ENCODE results near the gene UNC13A.
"Not testable (repeated sequence)": the region's sequence is repeated elsewhere in the genome, so short reads cannot be mapped to it uniquely, and the experiment has no call there.

The UNC13A gene

GRCh38 chr19:17556995-17557394, 131.2 kb downstream of the UNC13A start:
- Histone ChIP-seq H3K27ac (no peak overlapping the region), H3K27me3 (ENCODE audit: insufficient read depth, low read depth, severe bottlenecking) (no peaks in the 10 kb centered on the region), H3K36me3 (peaks cover 48% of the 10 kb centered on the region), H3K9me3 (ENCODE audit: severe bottlenecking) (no peaks in the 10 kb centered on the region), H3K4me3 (ENCODE audit: low read depth, low read length) (no peak overlapping the region)
- no peak for DNase-seq
- no peak for TF ChIP-seq CTCF (IDR thresholded peaks at IDR 0.05; ENCODE audit: low read depth, low read length)

GRCh38 chr19:17555929-17556813, 132.0 kb downstream of the UNC13A start:
- Histone ChIP-seq H3K27ac (peak overlapping the region; percentile 78), H3K4me3 (ENCODE audit: low read depth, low read length) (peak overlapping the region; percentile 65), H3K36me3 (peaks cover 42% of the 10 kb centered on the region), H3K9me3 (ENCODE audit: severe bottlenecking) (no peaks in the 10 kb centered on the region), H3K27me3 (ENCODE audit: insufficient read depth, low read depth, severe bottlenecking) (no peaks in the 10 kb centered on the region)
- TF ChIP-seq CTCF (IDR thresholded peaks at IDR 0.05; ENCODE audit: low read depth, low read length): no peak
- DNase-seq: peak; percentile 81

GRCh38 chr19:17555480-17555928, 132.7 kb downstream of the UNC13A start, which contains the start of gene COLGALT1:
Gene COLGALT1 (plus strand): TSS chr19:17555649. CDS start chr19:17555714, 65 bp downstream.
- peak; percentile 98 for DNase-seq
- Histone ChIP-seq H3K36me3 (peaks cover 35% of the 10 kb centered on the region), H3K9me3 (ENCODE audit: severe bottlenecking) (no peaks in the 10 kb centered on the region), H3K27ac (peak within 1 kb of the TSS; percentile 78), H3K4me3 (ENCODE audit: low read depth, low read length) (peak within 1 kb of the TSS; percentile 65), H3K27me3 (ENCODE audit: insufficient read depth, low read depth, severe bottlenecking) (no peaks in the 10 kb centered on the region)
- no peak for TF ChIP-seq CTCF (IDR thresholded peaks at IDR 0.05; ENCODE audit: low read depth, low read length)

- peak overlapping the region; percentile 44 for H3K4me3 ChIP-seq (ENCODE audit: low read depth, low read length)
- no peak for TF ChIP-seq CTCF (IDR thresholded peaks at IDR 0.05; ENCODE audit: low read depth, low read length)
Measured at GRCh38 chr19:17554968-17555479, 133.1 kb downstream of the UNC13A start.

GRCh38 chr19:17553256-17553655, 134.9 kb downstream of the UNC13A start:
- no peak for TF ChIP-seq CTCF (IDR thresholded peaks at IDR 0.05; ENCODE audit: low read depth, low read length)
- H3K4me3 ChIP-seq (ENCODE audit: low read depth, low read length): no peak overlapping the region
- no peaks in the 10 kb centered on the region for H3K27me3 ChIP-seq (ENCODE audit: insufficient read depth, low read depth, severe bottlenecking)
- no peak for DNase-seq
- peaks cover 4% of the 10 kb centered on the region for H3K9me3 ChIP-seq (ENCODE audit: severe bottlenecking)
- H3K36me3 ChIP-seq: peaks cover 15% of the 10 kb centered on the region
- no peak overlapping the region for H3K27ac ChIP-seq

More at GRCh38 chr19:17554968-17555479, 133.1 kb downstream of the UNC13A start:
- H3K36me3 ChIP-seq: peaks cover 31% of the 10 kb centered on the region
- no peak for DNase-seq
- H3K27me3 ChIP-seq (ENCODE audit: insufficient read depth, low read depth, severe bottlenecking): no peaks in the 10 kb centered on the region
- no peaks in the 10 kb centered on the region for H3K9me3 ChIP-seq (ENCODE audit: severe bottlenecking)
- H3K27ac ChIP-seq: no peak overlapping the region

GRCh38 chr19:17552735-17553134, 135.4 kb downstream of the UNC13A start:
- H3K36me3 ChIP-seq: peaks cover 12% of the 10 kb centered on the region
- H3K9me3 ChIP-seq (ENCODE audit: severe bottlenecking); H3K27ac ChIP-seq; H3K4me3 ChIP-seq (ENCODE audit: low read depth, low read length); DNase-seq; H3K27me3 ChIP-seq (ENCODE audit: insufficient read depth, low read depth, severe bottlenecking): not testable (repeated sequence)

Data from WERI-Rb-1 (cell line).